Stimulated activated CD8-positive, alpha-beta memory T cell treated with anti-CD3 and anti-CD28 coated beads, Interleukin-15, amount 100 ng/mL, for 1 hour (primary cell): Measurements from ENCODE around the gene NUMBL.

Experiments used
- DNase-seq: peaks from one replicate; pipeline ENCODE4 v3.0.0-alpha.2; 2020; ENCODE audit warnings: low read depth

NUMBL gene

DNA sequence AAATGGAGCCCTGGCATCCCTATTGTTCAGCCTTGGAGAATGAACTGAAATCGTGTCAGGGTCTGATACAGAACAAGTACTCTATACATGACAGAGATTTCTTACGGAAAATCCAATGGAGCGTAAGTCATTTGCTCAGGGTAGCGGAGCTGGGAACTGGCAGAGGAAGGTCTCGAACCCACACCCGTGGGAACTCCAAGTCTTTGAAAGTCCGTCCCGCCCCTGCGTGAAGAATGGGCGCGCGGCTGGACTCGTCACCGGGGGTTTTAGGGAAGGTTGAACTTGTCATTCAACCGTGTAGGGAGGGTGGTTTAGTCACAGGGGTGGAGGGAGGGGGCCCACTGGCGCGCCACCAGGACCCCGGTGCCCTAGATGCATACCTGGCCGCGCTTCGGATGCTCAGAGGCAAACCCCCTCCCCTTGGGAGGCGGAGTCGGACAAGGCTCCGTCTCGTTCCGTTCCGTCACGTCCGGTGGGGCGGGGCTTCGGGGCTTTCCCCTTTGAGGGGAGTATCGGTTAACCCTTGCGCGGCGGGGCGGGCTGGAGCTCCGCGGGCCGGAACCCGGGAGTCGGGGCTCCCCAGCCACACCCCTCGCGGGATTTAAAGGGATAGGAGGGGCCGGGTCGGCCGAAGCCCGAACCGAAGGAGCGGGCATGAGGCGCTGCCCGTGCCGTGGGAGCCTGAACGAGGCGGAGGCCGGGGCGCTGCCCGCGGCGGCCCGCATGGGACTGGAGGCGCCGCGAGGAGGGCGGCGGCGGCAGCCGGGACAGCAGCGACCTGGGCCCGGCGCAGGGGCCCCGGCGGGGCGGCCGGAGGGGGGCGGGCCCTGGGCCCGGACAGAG, 26.3 kb upstream of the NUMBL start, which contains the start of the genes COQ8B and ITPKC:
Gene COQ8B (minus strand): TSS at position 405 of the 843 bp plus-strand sequence. CDS start 2,254 bp downstream, outside the sequence.
Gene ITPKC (plus strand): TSS at position 631 of the 843 bp plus-strand sequence. CDS start 24 bp downstream, at position 655.
- peak; percentile 100 for DNase-seq

GRCh38 chr19:40716031-40716481, 25.6 kb upstream of the NUMBL start:
- peak; percentile 50 for DNase-seq

GRCh38 chr19:40714441-40715299, 24.2 kb upstream of the NUMBL start:
- peak; percentile 86 for DNase-seq

- DNase-seq = no peak
Measured at GRCh38 chr19:40713939-40714338, 23.5 kb upstream of the NUMBL start.

GRCh38 chr19:40709817-40710216, 19.4 kb upstream of the NUMBL start:
- no peak for DNase-seq

DNA sequence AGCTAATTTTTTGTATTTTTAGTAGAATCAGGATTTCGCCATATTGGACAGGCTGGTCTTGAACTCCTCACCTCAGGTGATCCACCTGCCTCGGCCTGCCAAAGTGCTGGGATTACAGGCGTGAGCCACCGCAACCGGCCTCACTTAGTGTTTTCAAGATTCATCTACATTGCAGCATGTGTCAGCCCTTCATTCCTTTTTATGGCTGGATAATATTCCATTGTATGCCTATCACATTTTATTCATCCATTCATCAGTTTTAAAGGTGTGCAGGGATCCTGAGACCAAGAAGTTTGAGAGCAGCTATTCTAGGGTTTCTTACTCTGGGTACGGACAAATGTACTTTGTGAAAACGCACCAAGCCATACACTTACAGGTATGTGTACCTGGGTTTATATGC, 17.2 kb upstream of the NUMBL start:
- no peak for DNase-seq

- no peak for DNase-seq
Measured at GRCh38 chr19:40705950-40706619, 15.6 kb upstream of the NUMBL start.

GRCh38 chr19:40705362-40705651, 14.9 kb upstream of the NUMBL start:
- DNase-seq = no peak

DNA sequence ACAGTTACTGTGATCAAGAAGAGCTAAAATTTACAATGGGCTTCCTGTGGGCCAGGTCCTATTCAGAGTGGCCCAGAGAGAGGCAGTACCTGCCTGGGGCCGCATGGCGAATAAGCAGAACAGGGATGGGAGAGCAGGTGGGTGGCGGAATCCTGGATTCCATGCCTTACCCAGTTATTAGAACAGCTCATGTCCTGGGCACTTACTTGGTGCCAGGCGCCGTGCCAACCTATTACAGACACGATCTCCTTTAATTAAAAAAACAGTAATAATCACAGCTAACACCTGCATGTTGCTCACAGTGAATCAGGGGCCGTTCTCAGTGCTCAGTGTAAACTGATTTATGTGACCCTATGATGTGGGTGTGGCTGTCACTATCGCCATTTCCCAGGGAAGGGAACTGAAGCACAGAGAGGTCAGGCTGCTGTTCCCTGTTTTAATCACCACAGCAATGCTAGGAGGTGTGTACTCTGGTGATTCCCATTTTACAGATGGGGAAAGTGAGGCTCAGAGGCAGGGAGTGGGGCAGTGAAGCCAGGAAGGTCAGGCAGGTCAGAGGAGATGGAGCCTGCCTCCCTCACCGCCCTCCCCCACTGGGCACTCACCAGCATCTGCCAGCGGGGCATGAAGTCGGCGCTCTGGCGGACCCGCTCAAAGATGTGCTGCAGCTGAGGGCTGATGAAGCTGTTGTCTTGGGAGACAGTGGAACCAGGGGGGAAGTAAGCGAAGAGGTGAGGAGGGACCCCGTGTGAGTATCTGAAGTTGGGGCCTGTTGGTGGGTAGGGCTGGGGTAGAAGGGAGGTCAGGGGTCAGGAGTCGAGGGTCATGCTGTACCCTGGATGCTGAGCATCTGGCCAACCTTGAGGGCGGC, 14.3 kb upstream of the NUMBL start:
- no peak for DNase-seq

DNA sequence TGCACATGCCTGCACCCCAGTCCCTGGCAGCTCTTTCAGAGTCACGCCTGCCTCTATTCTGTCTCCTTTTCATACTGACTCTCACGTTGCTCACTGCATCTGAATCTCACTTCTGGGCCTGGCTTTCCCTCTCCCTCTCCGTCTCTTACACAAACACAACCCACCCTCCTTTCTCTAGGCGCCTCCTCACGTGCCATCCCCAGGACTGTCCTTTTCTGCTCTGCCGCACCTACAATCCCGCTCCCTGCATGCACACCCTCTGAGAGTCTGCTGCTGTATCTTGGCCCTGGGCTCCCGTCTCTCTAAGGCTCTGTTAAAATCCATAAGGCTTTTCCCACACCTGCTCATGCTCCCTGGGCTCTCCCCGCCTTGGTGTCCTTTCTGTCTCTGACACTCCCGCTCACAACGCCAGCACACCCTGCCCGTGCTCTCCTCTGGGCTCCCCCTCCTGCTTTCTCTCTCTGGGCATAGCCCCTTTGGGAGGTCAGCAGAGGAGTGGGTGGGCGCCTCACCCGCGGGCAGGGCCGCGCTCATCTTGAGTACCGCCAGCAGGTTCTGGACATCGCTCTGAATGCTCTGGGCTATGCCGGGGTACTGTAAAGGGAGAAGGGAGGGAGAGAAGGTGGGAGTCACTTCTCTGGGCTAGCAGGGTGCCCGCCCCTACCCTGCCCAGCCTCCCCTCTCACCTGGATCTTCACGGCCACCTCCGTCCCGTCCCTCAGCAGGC, 12.7 kb upstream of the NUMBL start:
- no peak for DNase-seq

- DNase-seq = no peak
Measured at GRCh38 chr19:40702337-40703012, 12.0 kb upstream of the NUMBL start.

- DNase-seq = no peak
Measured at GRCh38 chr19:40701758-40702157, 11.3 kb upstream of the NUMBL start.

GRCh38 chr19:40700083-40700482, 9.6 kb upstream of the NUMBL start:
- no peak for DNase-seq

DNA sequence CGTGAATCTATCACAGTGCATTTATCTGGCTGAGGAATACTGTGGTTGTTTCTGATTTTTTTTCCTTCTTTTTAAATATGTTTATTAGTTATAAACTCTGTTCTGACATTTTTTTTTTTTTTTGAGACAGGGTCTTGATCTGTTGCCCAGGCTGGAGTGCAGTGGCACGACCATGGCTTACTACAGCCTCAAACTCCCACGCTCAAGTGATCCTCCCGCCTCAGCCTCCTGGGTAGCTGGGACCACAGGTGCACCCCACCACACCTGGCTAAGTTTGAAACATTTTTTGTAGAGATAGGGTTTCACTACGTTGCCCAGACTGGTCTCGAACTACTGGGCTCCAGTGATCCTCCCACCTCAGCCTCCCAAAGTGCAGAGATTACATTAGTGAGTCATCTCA, 6.6 kb upstream of the NUMBL start:
- no peak for DNase-seq

DNA sequence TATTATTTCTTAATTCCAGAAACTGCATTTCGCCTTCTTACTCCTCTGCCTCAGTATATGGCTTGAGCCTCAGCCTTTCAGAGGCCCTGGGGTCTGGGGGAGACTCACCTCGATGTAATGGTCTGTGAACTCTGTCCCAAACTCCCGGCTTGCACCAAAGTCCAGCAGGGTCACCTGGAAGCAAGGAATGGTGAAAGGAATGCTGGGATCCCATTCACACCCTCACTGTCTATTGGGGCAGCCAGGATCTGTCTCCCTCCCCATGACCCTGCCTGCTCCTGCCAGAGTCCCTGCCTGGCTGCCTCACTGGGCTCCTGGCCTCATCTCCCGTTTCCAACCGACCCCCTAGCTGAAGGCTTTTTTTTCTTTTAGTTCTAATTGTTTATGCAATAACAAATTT, 5.4 kb upstream of the NUMBL start:
- no peak for DNase-seq

DNA sequence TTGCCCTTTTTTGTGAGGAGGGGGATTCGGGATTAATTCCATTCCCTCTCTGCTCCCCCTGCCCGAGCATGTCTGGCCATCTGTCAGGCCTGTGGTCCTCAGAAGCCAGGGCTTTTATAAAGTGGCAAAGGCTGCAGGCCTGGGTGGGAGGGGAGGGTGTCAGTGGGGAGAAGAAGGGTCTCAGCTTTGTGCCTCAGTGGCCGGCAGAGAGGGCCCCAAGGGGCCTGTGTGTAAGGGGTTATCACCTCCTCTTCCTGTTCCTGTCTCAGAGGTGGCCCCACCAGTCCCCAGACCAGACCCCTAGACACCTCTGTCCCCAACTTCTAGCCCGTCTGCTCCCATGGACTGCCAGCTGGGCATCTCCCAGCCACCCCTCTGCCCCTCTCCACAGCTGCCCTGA, 3.4 kb upstream of the NUMBL start:
- DNase-seq = no peak

DNA sequence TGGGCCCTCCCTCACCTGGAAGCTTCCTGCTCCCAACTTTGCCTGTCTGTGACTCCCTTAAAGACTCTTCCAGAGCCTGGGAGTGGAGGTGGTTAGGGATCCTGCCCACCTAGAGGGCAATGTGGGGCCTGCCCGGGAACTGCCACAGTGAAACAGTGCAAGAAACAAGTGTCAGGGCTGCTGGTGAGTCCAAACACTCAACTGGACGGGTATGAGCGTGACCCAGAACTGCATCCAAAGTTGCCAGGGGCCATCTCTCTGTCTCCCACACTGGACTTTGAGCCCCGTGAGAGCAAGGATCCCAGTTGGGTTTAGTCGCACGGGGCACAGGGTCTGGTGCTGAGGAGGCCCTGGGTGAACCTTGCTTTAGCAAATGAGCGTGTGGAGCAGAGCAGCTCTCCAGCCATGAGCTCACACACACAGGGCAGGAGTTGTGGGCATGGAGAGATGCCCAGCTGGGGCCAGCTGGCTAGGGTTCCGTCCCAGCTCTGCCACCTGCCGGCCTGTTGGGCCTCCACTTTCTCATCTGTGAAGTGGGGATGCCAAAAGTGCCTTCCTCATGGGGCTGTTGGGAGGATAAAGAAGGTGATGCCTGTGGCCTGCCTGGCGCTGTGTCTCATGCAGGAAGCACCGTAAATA, 2.8 kb upstream of the NUMBL start:
- DNase-seq = no peak

GRCh38 chr19:40692212-40692551, 1.7 kb upstream of the NUMBL start:
- no peak for DNase-seq

GRCh38 chr19:40691421-40692211, 1.2 kb upstream of the NUMBL start:
- DNase-seq = no peak
